ENCODE data around the gene PTPRN2.
"Not testable (repeated sequence)": the region's sequence is repeated elsewhere in the genome, so short reads cannot be mapped to it uniquely, and the experiment has no call there.

The PTPRN2 gene

DNA sequence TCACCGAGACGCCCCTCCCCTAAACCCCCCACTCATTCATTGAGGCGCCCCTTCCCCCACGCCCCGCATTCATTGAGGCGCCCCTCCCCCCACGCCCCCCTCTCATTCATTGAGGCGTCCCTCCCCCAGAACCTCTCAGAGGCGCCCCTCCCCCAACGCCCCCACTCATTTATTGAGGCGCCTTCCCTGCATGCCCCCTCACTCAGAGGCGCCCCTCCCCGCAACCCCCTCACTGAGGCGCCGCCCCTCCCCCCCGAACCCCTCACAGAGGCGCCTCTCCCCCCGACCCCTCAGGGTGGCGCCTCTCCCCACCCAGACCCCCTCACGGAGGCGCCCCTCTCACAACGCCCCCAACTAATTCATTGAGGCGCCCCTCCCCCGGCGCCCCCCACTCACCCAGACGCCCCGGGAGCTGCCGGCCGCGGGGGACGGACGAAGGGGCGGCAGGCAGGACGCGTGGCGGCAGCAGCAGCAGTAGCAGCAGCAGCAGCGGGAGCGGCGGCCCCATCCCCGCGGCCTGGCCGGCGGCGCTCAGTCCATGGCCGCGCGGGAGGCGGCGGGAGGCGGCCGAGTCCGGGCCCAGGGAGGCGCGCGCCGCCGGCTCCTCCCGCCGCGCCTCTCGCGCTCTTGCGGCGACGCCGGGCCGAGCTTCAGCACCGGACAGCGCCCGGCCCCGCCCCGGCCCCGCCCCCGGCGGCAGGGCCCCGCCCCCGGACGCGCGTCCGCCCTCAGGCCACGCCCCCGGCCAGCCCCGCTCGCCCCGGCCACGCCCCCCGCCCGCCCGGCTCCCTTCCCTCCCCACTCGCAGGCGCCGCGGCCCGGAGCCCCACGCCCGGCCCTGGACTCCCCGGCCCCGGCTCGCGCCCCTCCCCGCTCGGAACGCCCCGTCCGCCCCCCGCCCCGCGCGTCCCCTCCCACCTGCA, at the start of gene PTPRN2:
TSS of gene PTPRN2 (minus strand) at position 662 of the 923 bp plus-strand sequence.
- peak; percentile 21 for DNase-seq (ENCODE audit: low read depth)

DNA sequence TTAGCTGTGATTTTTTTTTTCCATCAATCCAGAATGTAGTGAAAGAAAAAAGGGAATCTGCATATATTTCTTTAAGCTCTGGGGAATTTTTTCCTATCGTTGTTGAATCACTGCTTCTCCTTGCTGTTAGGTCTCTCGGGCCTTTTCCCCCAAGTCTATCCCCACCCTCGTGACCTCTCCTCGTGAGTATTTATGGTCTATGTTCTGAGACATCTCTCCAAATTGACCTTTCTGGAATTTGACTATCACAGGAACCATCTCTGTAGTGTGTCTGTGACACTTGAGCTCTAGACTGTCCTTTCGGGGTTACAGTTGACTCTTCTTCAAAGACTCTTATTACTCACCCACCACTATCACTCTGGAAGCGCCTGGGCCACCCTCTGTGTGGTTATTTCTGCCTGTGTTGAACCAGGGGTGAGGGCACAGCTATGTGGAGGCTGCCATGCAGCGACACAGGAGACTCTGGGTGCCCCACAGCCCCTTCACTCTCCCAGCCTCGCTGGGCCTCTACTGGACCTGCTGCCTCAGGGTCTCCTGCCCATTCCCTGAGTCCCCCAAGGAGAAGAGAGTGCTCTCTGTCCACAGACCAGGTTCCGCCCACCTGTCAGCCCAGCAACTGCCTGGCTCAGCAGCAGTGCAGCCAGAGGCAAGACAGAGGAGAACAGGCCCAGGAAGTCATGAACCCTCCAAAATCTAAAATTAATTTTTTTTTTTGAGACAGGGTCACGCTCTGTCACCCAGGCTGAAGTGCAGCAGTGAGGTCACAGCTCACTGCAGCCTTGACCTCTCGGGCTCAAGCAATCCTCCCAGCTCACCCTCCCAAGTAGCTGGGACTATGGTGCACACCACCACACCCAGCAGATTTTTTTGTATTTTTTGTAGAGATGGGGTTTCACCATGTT, 45.7 kb upstream of the PTPRN2 start:
- no peak for DNase-seq (ENCODE audit: low read depth)

DNA sequence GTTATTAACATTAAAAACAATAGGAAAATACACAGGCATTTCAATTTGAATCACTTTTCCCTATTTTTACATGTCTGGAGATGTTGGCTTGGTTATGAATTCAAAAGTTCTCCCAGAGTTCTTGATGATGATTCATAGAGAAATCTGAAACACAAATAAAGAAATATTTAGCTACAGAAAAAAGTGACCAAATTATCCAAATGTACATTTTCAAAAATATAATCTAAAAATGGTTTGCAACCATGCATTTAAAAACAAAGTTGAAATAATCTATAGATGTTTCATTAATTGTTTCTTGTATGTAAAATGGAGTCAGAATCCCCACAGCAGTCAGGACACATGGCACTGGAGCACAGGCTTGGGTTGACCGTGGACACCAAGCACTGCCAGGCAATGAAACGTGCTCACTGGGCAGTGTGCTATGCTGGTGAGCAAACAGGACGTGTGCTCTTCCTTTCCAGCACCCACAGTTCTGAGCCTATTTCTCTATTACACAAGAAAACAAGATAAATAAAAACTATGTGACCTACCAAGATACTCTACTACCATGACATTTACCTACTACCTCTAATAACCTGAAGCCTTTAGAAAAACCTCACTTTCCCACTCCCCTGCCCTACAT, 44.1 kb upstream of the PTPRN2 start:
- DNase-seq (ENCODE audit: low read depth) = no peak

DNA sequence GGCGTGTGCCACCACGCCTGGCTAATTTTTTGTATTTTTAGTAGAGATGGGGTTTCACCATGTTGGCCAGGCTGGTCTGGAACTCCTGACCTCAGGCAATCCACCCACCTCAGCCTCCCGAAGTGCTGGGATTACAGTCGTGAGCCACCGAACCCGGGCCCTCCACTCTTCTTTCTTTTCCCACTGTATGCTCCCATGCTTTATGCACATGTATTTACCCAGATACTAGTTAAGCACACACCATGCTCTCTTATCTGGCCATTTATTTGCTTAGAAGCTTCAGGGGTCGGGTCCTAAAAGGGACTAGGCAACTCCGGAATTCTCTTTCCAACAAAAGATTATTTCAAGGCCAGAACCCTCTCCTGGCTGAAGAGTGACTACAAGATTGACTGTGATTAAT, 38.7 kb upstream of the PTPRN2 start:
- not testable (repeated sequence) for DNase-seq (ENCODE audit: low read depth)

DNA sequence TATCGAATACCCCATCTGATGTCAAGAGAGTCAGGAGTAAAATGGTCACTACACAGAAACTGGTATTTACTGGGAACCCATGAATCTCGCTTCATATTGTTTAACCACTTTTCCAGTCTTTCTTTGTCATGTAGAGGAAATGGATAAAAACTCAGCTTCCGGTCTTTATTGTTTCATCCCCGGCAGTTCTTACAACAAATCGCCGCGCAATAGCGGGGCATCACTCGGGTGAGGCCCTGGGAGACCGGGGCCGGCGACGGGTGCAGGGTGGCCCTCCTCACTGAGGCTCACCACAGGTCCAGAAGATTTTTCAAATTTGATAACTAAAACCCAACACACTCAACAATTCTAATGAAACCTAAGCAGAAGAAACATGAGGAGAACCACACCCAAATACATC, 35.6 kb upstream of the PTPRN2 start:
- DNase-seq (ENCODE audit: low read depth) = no peak

DNA sequence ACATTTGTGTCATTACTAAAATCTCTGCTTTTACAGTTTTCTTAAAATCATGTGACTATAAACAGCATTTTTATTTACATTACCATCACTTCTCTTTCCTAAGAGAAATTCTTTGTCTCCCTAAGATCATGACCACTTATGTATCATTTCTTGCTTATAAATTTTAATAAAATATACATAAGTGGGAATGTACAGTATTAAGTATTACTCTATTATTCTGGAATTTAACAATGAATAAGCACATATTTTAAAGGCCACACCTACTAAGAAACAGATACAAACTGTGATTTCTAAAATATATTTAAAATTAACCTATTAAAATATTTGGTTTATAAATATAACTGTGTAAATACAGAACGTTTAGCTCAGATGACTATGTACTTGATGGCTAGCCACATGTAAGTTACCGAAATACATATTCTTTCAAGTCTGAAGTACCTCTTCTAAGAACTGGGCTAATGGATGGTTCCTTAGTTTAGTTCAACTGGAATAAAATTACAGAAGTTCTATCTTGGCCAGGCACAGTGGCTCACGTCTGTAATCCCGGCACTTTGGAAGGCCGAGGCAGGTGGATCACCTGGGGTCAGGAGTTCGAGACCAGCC, 33.3 kb upstream of the PTPRN2 start:
- no peak for DNase-seq (ENCODE audit: low read depth)

DNA sequence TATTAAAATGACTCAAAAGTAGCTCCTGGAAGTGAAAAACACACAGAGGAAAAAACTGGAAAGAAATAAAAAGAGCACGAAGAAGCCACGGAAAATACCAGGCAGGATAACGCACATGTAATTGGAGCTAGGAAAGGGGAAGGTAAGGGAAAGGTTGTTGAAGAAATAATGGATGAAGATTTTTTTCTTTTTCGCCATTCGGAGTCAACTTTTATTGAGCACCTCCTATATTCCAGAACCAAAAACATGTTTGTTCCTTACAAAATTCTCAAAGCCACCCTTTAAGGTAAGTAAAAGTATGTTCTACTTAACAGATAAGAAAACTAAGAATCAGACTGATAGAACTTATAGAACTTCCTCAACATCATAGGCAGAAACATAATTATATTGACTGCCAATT, 32.8 kb upstream of the PTPRN2 start:
- no peak for DNase-seq (ENCODE audit: low read depth)

DNA sequence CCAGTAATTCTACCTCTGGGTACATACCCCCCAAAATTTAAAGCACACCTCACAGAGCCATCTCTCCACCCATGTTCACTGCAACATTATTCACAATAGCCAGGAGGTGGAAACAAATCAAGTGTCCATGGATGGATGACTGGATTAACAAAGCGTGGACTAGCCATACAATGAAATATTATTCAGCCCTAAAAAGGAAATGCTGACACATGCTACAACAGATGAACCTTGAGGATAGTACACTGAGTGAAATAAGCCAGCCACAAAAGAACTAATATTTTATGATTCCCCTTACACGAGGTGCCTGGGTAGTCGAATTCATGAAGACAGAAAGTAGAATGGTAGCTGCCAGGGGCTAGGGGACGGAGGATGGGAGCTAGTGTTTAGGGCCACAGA, 31.1 kb upstream of the PTPRN2 start:
- no peak for DNase-seq (ENCODE audit: low read depth)

DNA sequence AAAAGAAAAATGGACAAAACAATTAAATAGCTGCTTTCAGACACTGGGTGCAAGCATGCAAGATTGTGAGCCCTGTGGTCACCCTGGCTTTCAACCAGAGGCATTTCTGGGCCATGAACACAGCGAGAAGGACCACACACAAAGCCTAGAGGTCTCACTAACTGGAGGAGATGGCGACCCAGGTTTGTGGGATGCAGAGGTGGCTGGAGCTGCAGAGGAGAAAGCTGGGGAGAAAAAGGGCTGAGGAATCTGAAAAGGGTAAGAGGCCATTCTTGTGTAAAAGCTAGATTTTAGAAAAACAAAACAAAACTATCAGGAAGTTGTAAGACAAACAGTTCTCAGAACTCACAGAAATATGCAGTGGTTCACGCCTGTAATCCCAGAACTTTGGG, 30.1 kb upstream of the PTPRN2 start:
- DNase-seq (ENCODE audit: low read depth) = no peak

DNA sequence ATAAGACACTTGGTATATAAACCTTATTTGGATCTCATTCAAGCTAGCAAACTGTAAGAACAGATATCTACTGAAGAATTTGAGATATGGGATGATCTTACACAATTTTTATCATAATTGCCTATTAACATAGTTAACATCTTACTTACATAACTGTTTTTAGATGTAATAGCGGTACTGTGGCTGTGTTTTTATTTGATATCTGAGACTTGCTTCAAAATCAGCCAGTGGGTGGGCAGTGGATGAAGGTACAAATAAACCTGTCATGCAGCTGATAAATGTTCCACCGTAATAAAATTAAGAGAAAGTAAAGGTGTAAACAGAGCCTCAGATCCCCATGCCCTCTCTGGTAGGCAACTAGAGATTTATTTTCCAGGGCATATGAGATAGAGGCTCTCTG, 28.4 kb upstream of the PTPRN2 start:
- DNase-seq (ENCODE audit: low read depth) = no peak

DNA sequence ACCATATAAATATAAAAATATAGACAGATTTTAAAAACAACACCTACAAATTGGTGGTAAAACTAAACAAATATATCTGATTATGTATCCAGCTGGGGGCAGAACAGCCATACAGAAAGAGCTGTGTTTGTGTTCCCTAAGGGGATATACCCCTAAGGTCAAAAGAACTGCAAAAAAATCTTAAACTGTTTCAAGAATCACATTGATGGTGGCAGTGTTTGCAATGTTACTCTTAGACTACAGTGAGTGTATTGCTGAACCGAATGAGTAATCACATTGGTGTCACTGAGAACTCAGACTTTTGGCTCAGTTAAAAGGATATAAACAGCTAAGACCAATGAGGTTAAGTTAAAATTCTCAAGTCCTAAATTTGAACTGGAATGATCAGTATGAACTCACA, 27.1 kb upstream of the PTPRN2 start:
- no peak for DNase-seq (ENCODE audit: low read depth)

DNA sequence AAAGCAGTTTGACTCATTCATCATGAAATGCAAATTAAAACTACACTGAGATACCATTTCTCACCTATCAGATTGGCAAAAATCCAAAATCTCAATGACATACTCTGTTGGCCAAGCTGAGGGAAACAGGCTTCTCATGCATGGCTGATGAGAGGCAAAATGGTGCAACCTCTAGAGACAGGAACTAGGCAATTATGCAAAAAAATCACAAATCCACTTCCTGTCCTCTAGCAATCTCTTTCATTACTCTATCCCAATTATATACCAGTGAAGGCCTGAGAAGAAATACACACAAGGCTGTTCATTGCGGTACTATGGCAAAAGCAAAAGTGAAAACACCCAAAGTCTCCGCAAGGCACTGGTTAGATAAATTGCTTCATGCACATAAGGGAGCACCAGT, 25.9 kb upstream of the PTPRN2 start:
- no peak for DNase-seq (ENCODE audit: low read depth)

DNA sequence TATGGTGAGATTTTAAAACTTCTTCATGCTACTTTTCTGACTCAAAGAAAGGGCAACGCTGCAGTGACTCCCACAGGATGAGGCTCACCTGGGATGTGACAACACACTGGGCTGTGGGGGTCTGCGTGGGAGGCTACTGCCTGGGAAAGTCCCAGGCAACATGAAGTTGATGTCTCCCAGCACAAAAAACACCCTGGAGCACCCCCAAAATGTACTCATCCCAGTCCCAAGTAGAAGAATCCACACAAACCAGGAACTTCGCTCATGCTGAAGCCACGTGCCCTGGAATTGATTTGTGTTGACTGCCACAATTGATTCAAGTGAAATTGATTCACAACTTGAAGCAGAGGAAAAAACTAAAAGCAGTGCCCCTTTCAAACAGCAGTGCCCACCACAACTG, 24.9 kb upstream of the PTPRN2 start:
- no peak for DNase-seq (ENCODE audit: low read depth)

DNA sequence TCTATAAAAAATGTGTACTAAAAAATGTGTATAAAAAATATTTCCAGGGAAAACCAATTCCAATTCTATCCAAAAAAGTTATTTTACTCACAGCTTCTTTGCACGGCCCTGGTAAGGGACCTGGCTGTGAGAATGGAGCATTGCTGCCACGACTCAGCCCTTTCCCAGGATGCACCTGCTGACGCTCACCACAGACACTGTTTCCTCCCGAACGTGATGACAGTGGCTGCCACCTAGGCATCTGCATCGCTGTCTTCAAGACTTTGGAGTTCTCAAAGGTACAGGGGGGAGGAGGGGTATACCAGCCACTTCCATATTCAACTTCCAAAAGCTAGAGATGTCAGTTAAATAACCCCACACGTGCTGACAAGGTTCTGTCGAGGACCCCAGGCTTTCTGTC, 23.9 kb upstream of the PTPRN2 start:
- no peak for DNase-seq (ENCODE audit: low read depth)

DNA sequence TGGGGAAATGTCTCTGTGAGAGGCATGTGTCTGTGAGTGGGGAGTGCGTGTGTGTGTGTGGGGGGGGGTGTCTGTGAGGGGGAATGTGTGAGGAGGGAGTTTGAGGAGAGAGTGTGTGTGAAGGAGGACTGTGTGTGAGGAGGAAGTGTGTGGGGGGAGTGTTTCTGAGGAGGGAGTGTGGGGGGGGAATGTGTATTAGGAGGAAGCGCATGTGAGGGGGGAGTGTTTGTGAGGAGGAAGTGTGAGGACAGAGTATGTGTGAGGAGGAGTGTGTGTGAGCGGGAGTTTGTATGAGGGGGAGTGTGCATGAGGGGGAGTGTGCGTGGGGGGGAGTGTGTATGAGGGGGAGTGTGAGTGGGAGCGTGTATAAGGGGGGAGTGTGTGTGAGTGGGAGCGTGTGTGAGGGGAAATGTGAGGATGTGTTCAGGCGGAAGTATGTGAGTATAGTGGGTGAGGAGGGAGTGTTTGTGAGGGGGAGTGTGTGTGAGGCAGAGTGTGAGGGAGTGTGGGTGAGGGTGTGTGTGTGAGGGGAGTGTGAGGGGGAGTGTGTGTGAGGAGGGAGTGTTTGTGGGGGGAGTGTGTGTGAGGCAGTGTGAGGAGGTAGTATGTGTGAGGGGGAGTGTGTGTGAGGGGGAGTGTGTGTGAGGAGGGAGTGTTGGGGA, 21.8 kb upstream of the PTPRN2 start:
- no peak for DNase-seq (ENCODE audit: low read depth)

DNA sequence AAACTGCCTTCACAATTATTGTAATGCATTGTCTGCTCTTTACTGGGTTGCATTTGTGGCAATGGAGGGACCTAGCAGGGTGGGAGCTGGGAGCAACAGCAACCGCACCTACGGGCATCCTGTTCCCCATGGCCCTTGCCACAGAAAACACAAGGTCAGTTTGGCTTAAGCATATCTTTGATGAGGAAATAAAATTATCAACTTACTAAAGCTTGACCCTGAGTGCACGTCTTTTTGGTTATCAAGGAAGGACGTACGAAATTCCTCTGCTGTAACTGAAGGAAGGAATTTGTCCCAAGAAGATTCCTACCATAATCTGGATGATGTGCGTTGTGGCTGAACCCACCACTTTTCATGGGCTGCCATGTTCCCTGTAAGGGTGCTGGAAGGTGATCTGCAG, 19.9 kb upstream of the PTPRN2 start:
- no peak for DNase-seq (ENCODE audit: low read depth)

DNA sequence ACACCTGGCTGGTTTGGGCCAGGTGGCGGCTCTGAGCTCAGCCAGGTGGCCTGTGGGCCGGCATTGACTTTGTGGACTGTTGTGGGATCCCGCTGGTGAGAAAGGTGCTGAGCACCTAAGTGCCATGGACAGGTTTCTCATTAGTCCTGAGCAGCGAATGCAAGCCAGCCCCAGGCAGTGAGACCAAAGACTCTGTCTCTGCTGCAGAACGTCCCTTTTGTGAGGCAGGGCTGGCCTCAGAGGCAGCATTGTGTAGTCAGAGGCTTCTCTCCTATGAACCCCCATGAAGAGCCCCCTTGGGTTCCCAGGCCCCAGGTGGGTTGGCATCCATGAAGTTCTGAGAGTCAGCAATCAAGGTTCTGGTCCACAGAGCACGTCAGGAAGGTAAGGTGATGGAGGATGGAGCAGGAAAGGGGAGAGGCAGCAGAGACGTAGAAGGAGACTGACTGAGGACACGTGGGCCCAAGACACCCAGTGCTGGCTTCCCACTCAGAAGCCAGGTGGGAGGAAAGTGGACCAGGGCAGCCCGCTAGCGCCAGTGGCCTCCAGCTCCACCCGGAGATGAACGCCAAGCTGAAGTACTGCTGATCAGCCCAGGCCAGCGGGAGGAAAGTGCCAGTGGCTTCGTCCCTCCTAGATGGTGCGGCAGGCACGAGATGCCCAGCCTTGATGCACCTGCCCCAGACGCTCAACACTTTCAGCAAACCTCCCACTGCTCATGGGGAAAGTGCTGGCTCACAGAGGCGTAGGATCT, 19.2 kb upstream of the PTPRN2 start:
- no peak for DNase-seq (ENCODE audit: low read depth)

DNA sequence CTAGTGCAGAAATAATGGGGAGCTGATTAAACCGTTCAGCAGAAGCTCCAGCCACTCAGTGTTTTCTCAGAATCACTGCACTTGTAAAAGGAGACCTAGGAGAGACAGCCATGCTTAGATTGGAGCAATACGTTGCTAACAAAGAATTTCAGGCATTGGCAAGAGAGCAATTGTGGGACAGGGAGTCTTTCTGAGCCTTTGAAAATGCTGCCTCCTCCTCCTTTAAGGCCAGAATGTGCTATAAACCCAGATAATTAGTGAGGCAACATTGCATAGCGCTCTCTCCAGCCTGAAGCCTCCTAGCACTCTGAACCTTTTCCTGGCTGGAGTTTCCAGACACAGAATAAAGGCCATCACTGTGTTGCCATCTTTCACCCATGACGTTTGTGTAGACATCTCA, 18.5 kb upstream of the PTPRN2 start:
- DNase-seq (ENCODE audit: low read depth) = no peak

DNA sequence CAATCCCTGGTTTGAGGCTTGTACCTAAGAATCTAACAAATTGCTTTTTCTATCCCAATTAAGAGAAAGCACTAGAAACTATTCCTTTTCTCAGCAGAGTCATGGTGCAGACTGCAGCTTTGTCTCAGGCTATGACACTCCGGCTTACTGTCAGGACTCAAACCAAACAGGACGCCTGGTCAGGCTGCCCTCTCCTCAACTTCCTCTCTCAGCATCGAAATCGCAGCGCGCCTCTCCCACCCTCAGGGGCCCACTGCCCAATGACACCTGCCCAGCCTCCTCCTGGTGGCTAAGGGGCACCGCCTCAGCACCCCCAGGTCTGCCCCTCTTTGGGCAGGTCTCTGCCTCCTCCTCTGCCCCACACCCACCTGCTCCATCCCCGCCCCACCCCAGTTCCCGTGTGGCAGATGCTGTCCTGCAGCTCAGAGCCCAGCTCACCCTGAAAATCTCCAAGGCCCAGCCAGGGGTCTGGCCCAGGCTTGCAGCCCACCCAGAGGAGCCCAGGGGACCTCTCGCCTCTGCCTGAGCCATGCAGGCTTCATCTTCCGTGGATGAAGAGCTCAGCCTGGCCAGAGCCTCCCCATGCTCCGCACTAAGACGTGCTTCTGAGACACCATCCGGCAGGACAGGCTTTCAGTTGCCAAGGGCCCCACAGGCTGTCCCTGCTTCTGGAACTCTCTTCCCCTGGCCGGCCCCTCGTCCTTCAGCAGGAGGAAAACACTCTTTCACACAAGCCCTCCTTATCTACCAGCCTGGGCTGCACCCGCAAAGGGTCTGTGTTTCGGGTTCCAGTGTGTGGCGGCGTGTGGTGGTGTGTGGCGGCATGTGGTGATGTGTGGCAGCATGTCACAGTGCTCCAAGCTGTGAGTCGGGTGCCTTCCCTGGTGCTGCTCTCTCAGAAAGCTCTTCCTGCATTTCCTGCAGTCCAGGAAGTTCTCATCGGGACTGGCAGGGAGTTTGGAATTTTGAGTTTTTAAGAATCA, 16.4 kb upstream of the PTPRN2 start:
- no peak for DNase-seq (ENCODE audit: low read depth)
